Tracheal epithelial cell (primary cell): ENCODE results near the gene RASSF1. TPM values are rescaled to one million over a fixed set of nuclear protein-coding genes. Genes with fewer than 3 reads are reported as not detected.

Experiments used
- total RNA-seq: library from RNA; depleted of rRNA; stranded (reverse); fragments of >200 nt; gene quantifications from 2 replicates; pipeline ENCODE4 v1.2.1, GENCODE V29; 2014

Gene RASSF1
- total RNA-seq, result 17.4 and 23.2 TPM in 2 replicates

DNA sequence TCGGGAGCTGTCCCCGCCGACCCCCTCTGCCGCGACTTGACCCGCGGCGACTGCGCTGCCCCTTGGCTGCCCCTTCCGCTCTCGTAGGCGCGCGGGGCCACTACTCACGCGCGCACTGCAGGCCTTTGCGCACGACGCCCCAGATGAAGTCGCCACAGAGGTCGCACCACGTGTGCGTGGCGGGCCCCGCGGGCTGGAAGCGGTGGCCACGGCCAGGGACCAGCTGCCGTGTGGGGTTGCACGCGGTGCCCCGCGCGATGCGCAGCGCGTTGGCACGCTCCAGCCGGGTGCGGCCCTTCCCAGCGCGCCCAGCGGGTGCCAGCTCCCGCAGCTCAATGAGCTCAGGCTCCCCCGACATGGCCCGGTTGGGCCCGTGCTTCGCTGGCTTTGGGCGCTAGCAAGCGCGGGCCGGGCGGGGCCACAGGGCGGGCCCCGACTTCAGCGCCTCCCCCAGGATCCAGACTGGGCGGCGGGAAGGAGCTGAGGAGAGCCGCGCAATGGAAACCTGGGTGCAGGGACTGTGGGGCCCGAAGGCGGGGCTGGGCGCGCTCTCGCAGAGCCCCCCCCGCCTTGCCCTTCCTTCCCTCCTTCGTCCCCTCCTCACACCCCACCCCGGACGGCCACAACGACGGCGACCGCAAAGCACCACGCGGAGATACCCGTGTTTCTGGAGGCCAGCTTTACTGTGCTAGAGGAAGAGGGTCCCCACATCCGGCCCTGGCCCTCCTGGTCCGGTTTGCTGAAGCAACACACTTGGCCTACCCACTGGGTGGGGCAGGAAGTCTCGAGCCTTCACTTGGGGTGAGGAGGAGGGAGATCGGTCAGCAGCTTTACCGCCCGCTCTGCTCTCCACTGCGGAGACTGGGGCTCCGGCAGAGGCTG is at the start of gene RASSF1:
Gene RASSF1 (minus strand): TSS at position 389 of the 882 bp plus-strand sequence. CDS start 31 bp downstream, at position 358.

GRCh38 chr3:50358911-50359759 is 18.5 kb upstream of the RASSF1 start, which contains the start of gene TMEM115:
Gene TMEM115, minus strand, starts transcription at chr3:50359521. Its CDS starts 458 bp downstream, at chr3:50359063.

DNA sequence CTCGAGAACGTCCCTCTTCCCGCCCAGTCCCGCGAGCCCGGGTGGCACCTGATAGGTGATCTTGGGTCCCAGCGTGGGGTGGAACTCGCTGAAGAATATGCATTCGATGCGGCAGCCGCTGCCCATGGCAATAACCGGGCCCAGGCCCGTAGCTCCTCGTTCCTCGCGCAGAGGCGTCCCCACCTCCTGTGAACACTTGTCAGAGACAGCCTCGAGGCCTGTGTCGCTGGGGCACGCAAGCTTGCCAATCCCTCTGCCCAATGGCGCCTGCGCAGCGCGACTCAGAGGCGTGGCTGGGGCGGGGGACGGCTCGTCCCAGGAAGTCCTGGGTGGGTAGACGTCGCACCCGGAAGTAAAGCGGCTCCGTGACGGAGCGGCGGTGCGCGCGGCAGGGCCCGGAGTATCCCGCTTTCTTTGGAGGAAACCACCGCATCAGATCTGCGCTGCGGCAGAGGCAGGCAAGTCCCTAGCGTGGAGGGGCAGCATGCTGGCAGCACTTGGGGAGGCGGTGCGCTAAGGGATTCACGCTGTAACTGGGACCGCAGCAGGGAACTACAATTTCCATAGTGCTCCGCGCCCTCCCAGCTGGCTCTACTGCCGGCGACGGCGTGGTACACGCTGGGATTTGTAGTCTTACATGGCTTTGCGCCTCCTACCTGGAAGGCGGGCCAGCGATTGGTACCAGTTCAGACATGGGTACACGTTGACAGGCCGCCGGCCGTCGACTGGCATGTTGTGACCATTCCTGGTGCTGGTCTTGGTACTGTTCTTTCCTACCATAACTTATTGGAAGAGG is 10.1 kb upstream of the RASSF1 start, which contains the start of the genes CYB561D2 and NPRL2:
Gene CYB561D2 (plus strand): TSS at position 336 of the 796 bp plus-strand sequence. CDS start 572 bp downstream, outside the sequence.
Gene NPRL2 (minus strand): TSS at position 249 of the 796 bp plus-strand sequence. CDS start 123 bp downstream, at position 126.

DNA sequence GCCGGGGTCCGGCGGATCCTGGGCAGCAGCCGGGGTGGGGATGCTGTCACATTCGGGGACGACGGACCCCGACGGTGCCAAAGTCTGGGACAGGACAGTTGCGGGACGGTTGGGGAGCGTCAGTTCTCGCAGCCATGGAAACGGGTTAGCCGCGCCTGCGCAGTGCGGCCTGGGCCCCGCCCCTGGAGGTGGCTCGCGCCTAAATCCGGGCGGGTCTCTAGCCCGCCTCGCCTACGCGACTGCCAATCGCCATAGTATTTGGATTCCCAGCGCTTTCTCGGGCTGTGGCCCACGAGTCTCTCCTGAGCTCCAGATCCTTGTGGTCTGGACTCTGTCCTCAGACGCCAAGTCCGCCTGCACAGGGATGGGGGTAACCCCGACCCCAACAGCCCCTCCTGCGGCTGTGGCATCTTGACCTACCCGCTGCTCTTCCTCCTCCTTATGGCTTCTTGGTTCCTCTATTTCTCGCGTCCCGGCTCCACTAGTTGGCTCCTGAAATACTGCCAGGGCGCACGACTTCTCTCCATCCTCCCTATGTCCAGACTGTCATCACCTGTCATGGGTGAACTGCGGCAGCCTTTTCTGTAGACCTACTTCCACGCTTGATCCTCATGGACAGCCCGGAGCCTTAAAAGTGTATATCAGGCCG is 5.1 kb upstream of the RASSF1 start, which contains the start of gene ZMYND10:
Gene ZMYND10 (minus strand): TSS at position 147 of the 649 bp plus-strand sequence. CDS start 153 bp downstream, outside the sequence.

DNA sequence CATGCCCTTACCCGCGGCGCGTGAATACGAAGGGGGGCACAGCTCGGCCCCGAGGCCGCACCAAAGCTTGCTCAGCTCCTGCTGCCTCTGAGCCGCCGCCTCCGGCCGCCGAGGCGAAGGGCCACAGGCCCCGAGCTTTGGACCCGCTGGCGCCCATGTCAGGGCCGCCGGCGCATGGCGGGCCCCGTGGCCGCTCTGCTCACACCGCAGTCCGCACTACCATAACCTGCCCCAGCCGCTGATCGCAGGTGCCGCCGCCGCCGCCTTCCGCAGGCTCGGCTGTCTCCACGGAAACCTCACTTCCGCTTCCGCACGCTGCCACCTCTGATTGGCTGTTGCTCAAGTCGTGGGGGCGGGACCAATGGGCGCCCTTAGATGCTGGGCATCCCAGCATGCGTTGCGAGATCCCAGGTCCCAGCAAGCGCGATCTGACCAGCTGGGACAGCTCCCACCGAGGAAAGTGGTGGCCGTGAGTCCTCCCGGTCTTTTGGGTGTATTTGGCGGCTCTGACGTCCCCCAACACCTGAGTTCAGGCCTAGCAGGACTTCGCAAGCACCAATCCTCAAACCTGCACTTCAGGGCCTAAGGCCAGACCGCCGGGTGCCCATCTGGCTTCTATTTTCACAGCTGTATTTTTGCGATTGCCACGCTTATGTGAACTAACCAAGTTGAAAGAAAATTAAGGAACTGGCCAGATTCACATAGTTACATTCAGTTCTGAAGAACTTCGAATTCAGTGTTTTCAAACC is 12.5 kb downstream of the RASSF1 start, which contains the start of gene TUSC2:
Gene TUSC2 (minus strand): TSS at position 281 of the 749 bp plus-strand sequence. CDS start 124 bp downstream, at position 157.

GRCh38 chr3:50322386-50323091 is 18.1 kb downstream of the RASSF1 start, which contains the start of gene HYAL2:
Gene HYAL2, minus strand, starts transcription at chr3:50322745. Its CDS starts 2,256 bp downstream, at chr3:50320489.

GRCh38 chr3:50303013-50303815 is 37.4 kb downstream of the RASSF1 start, which contains the start of gene HYAL1:
Gene HYAL1, minus strand, starts transcription at chr3:50303574. Its CDS starts 618 bp downstream, at chr3:50302956.

DNA sequence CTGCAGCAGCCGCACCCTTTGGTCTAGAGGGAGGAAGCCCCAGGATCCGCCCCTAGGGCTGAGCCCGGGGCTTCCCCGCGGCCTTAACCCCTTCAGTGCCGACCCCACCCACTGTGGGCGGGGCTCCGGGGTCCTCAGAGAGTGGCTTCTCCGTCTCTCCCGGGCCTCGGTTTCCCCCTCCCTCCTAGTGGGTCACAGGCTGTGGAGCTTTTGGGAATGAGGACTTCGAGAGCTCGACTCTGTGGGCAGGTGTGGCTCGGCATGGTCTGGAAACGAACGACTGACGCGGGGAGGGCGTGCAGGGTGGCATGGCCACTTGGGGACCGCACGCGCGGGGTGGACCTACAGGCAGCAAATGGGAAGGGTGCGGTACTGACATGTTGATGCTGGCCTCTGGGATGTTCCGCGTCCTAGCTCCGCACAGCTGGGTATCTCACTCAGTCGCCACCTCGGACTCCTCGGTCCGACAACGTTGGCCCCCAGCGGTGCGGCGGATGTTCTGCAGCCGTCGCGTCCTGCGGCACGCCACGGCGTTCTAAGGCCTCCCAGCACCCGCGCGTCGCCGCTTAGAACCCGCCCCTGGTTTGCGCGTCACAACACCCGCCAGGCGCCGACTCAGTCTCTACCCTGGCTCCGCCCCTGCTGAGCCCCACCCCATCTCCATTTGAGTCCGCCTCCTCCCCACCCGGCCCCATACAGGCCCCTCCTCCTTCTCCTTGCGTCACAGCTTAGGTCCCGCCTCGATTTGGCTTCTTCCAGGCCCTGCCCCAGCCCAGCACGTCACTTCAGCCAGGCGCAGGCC is 41.6 kb downstream of the RASSF1 start, which contains the start of the genes HYAL3 and NAA80:
Gene HYAL3 (minus strand): TSS at position 570 of the 802 bp plus-strand sequence. CDS start 3,803 bp downstream, outside the sequence.
Gene NAA80 (minus strand): TSS at position 570 of the 802 bp plus-strand sequence. CDS start 1,942 bp downstream, outside the sequence.

DNA sequence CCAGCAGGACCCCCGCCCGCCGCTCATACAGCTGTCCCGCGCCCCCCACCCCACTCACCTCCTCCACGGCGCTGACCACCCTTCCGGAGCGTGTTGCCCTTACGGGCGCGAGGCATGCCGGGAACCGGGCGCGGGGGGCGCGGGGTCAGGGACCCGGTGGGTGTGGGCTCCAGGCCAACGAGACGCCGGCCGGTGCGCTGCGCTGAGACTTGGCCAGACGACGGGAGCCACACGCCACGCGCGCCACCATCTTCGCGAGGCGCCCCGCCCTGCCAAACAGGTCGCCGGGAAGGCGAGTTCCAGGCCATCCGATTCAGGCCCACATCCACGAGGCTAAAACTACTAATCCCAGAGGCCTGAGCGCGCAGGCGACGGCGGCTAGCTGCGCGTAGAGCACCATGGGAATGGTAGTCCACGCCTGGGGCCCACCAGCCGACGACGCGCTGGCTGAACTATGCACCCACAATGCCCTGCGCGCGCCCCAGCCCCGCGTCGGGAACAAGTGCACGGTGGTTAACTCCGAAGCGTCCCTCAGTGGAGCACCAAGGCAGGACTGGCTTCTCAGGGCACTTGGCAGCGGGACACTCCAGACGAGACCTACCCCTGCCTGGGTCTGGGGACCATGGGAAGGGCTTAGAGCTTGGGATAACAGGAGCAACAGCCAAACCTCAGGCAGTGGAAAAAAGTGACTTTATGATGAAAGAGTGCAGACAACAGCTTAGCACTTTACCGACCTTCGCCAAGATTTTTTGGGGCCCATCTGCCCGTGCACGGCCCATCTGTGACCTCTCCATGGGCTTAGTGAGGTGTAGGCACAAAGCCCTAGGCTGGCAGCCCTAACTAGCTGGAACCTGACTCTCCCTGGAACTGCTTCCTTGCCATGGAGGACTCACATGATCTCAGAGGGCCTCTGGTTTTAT is 48.2 kb downstream of the RASSF1 start, which contains the start of gene IFRD2:
Gene IFRD2 (minus strand): TSS at position 271 of the 920 bp plus-strand sequence. CDS start 155 bp downstream, at position 116.

Other genes starting within 250 kb of the RASSF1 start
- 65.3 and 87.8 TPM in 2 replicates for gene SEMA3F, start 185.5 kb downstream of the RASSF1 start, total RNA-seq
- 0.43 TPM in 1 of 2 replicates, not detected in the other for gene GNAT1, start 149.2 kb downstream of the RASSF1 start, total RNA-seq
- not detected in 2 replicates for gene SLC38A3, start 135.6 kb downstream of the RASSF1 start, total RNA-seq
- gene GNAI2, start 104.6 kb downstream of the RASSF1 start, total RNA-seq, result 85.3 and 148 TPM in 2 replicates
- gene SEMA3B, start 71.7 kb downstream of the RASSF1 start, total RNA-seq, result 8.2 and 15.6 TPM in 2 replicates
- not detected in 2 replicates for gene LSMEM2, start 61.7 kb downstream of the RASSF1 start, total RNA-seq
- gene IFRD2, start 48.4 kb downstream of the RASSF1 start, total RNA-seq, result 150 and 196 TPM in 2 replicates
- 7.5 and 14.7 TPM in 2 replicates for gene HYAL3, start 41.4 kb downstream of the RASSF1 start, total RNA-seq
- gene NAA80, start 41.4 kb downstream of the RASSF1 start, total RNA-seq, result 3.1 and 3.4 TPM in 2 replicates
- gene HYAL1, start 37.3 kb downstream of the RASSF1 start, total RNA-seq, result 4.8 and 6.6 TPM in 2 replicates
- gene HYAL2, start 18.1 kb downstream of the RASSF1 start, total RNA-seq, result 74.0 and 95.7 TPM in 2 replicates
- gene TUSC2, start 12.6 kb downstream of the RASSF1 start, total RNA-seq, result 14.9 and 16.9 TPM in 2 replicates
- gene ZMYND10, start 4.9 kb upstream of the RASSF1 start, total RNA-seq, result 0.24 and 1.9 TPM in 2 replicates
- 15.6 and 18.3 TPM in 2 replicates for gene NPRL2, start 9.9 kb upstream of the RASSF1 start, total RNA-seq
- gene CYB561D2, start 10.0 kb upstream of the RASSF1 start, total RNA-seq, result 17.1 and 28.4 TPM in 2 replicates
- 31.1 and 45.1 TPM in 2 replicates for gene TMEM115, start 18.7 kb upstream of the RASSF1 start, total RNA-seq
- not detected in 2 replicates for gene CACNA2D2, start 162.8 kb upstream of the RASSF1 start, total RNA-seq
- gene C3orf18, start 226.9 kb upstream of the RASSF1 start, total RNA-seq, result 4.3 and 4.7 TPM in 2 replicates
- 8.7 and 10.6 TPM in 2 replicates for gene HEMK1, start 228.7 kb upstream of the RASSF1 start, total RNA-seq